ENCODE results near the gene PPP1R9B. TPM values are rescaled to one million over a fixed set of nuclear protein-coding genes. Genes with fewer than 3 reads are reported as not detected.

PPP1R9B gene
- polyA plus RNA-seq, 1 donor, result 30.7 TPM

DNA sequence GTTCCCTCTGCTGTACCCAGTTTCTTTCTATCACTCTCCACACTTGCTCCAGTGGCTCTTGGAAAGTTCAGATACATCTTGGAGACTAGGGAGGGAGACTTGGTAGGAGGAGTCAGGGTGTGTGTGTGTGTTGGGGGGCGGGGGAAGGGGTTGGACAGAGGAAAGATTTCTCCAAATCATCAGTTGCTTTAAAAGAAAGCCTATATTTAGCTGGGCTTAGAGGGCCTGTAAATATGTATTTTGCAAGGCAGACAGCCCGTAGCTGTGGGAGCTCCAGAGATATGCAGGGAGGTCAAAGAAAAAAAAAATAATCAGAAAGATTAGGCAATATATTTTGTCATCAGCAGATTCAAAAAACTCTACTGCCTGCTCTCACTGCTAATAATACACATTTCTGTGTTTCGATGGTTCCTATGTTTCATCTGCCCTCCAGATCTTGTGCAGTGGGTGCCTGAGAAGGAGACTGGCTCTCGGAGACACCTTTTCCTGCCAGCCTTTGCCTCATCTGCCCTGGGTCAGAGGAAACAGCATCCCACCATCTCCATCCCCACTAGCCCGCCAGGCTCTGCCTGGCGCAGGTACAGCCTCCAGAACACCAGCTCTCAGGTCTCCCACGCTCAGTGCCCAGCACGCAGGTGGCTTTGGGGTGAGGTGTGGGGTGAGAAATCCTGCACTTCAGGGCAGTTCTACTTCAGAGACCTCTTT is 4.8 kb upstream of the PPP1R9B start:
- no peaks in the 10 kb centered on the region for H3K36me3 ChIP-seq (ENCODE audit: control insufficient read depth, insufficient read depth, low read length)
- peaks cover 13% of the 10 kb centered on the region for H3K4me1 ChIP-seq (ENCODE audit: control insufficient read depth, insufficient read depth, low read length)
- no peaks in the 10 kb centered on the region for H3K27me3 ChIP-seq (ENCODE audit: control insufficient read depth, insufficient read depth, low read length)
- DNase-seq, result no peak
- H3K4me3 ChIP-seq (ENCODE audit: low read length), result no peak overlapping the region
- H3K9me3 ChIP-seq (ENCODE audit: control insufficient read depth, low read depth, low read length), result no peaks in the 10 kb centered on the region
- 80% methylated on average over 1 of the region's 8 CpGs for WGBS (ENCODE audit: insufficient coverage, low lambda C conversion rate)
- no peak overlapping the region for H3K27ac ChIP-seq (ENCODE audit: low read length)

DNA sequence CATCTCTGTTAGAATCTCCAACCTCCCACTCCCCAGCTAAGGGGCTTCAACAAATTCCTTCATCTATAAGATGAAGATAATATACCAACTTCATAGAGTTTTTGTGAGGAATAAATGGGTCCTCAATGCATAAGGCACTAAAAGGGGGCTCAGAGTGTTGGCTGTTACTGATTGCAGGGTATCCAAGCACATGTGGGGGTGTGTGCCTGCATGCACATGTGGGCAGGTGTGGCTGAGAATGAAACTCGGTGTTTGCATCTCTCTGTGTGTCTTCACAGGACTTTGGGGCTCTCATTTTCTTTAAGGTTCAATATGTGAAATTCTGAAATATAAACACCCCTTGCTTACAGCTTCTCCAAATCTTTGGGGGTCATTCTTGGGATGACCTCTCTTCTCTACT is 4.1 kb upstream of the PPP1R9B start:
- Histone ChIP-seq H3K4me3 (ENCODE audit: low read length) (no peak overlapping the region), H3K4me1 (ENCODE audit: control insufficient read depth, insufficient read depth, low read length) (peaks cover 13% of the 10 kb centered on the region), H3K9me3 (ENCODE audit: control insufficient read depth, low read depth, low read length) (no peaks in the 10 kb centered on the region), H3K36me3 (ENCODE audit: control insufficient read depth, insufficient read depth, low read length) (no peaks in the 10 kb centered on the region), H3K27me3 (ENCODE audit: control insufficient read depth, insufficient read depth, low read length) (no peaks in the 10 kb centered on the region), H3K27ac (ENCODE audit: low read length) (no peak overlapping the region)
- no CpG with 5 or more reads among the region's 1 CpG for WGBS (ENCODE audit: insufficient coverage, low lambda C conversion rate)
- DNase-seq, result no peak

DNA sequence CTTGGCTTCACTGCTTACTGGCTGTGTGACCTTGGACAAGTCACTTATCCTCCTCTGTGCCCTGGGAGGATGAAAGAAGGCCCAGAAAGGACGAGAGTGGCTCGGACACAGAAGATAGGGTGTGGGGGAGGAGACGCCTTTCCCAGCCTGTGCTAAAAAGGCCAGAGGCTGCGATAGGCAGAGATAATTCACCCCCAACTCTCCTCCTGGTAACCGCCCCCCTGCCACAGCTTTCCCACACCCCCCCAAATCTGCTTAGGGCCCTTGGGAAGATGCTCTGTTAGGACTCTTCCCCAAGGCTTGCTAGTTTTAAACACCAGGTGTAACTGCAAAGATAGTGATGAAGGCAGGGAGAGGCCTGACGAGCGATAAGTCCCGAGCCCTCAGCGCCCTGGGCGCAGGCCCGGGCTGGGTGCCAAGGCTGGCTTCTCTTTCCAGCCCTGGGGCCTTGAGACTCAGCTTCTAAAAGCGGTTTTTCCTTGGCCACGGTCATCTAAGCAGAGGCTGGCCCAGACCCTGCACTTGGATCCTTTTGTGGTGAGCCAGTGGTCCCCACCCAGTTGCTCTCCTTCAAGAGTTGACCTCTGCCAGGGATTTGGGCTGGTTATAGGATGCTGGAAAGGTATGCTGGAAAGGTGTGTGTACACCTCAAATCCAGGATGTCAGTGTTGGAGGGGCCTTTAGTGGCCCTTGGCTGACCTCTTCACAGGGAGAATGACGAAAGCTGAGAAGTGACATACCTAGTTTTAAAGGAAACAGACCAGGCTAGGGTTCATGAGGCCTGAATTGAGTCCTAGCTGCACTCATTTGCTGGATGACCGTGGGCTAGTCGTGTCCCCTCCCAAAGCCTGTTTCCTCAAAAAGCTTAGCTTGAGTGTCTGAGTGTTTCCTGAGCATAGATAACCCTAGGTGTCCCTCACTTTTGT is 3.4 kb upstream of the PPP1R9B start:
- Histone ChIP-seq H3K4me3 (ENCODE audit: low read length) (no peak overlapping the region), H3K36me3 (ENCODE audit: control insufficient read depth, insufficient read depth, low read length) (no peaks in the 10 kb centered on the region), H3K27me3 (ENCODE audit: control insufficient read depth, insufficient read depth, low read length) (no peaks in the 10 kb centered on the region), H3K9me3 (ENCODE audit: control insufficient read depth, low read depth, low read length) (no peaks in the 10 kb centered on the region), H3K27ac (ENCODE audit: low read length) (no peak overlapping the region), H3K4me1 (ENCODE audit: control insufficient read depth, insufficient read depth, low read length) (peaks cover 13% of the 10 kb centered on the region)
- no peak for DNase-seq
- no CpG with 5 or more reads among the region's 16 CpGs for WGBS (ENCODE audit: insufficient coverage, low lambda C conversion rate)

DNA sequence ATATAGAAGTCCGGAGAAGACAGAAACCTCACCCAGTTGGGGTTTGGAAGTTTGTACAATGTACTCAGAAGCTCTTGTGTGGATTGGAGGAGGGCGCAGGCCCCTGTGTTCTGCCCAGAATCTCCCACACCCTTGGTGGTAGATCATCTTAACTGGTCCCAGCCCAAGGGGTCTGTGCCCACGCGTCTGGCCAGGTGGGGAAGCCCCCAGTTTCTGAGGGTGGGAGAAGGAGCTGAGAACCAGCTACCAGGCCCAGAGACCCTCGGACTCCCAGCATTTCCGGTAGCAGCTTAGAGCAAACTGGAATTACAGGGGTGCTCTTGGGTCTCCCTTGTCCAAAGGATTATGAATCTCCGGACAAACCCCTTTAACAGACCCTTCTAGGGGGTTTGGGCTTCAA is 2.3 kb upstream of the PPP1R9B start:
- Histone ChIP-seq H3K4me1 (ENCODE audit: control insufficient read depth, insufficient read depth, low read length) (peaks cover 21% of the 10 kb centered on the region), H3K36me3 (ENCODE audit: control insufficient read depth, insufficient read depth, low read length) (no peaks in the 10 kb centered on the region), H3K27me3 (ENCODE audit: control insufficient read depth, insufficient read depth, low read length) (no peaks in the 10 kb centered on the region), H3K4me3 (ENCODE audit: low read length) (no peak overlapping the region), H3K27ac (ENCODE audit: low read length) (no peak overlapping the region), H3K9me3 (ENCODE audit: control insufficient read depth, low read depth, low read length) (no peaks in the 10 kb centered on the region)
- DNase-seq, result no peak
- no CpG with 5 or more reads among the region's 7 CpGs for WGBS (ENCODE audit: insufficient coverage, low lambda C conversion rate)

DNA sequence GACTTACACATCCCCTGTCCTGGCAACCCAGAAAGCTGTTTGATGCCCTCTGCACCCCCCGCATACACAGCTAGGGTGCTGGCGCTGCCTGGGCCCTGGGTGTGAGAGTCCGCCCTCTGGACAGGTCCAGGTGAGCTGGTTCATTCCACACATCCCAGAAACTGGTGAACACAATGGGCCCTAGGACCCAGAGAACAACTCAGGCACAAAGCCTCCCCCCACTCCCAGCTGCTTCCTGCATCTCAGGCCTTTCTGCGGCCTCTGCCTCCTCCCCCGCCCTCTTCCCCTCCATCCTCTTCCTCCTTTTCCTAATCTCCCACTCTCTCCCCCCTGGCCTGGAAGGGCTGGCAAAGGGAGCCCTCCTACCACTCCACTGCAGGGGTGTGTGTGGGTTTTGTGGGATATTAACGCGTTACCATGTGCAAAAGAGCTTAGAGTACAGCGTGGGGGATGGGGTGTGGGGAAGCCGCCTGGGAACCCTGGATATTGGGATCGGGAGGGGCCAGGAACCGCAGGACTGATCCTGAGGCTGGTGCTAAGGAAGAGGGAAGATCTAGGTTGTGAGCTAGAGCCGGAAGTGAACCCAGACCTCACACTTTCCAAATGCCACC is 1.6 kb upstream of the PPP1R9B start:
- DNase-seq, result peak; percentile 88 to 94
- Histone ChIP-seq H3K4me1 (ENCODE audit: control insufficient read depth, insufficient read depth, low read length) (peaks cover 27% of the 10 kb centered on the region), H3K27ac (ENCODE audit: low read length) (peak overlapping the region; percentile 87), H3K4me3 (ENCODE audit: low read length) (peak overlapping the region; percentile 87), H3K27me3 (ENCODE audit: control insufficient read depth, insufficient read depth, low read length) (no peaks in the 10 kb centered on the region), H3K9me3 (ENCODE audit: control insufficient read depth, low read depth, low read length) (no peaks in the 10 kb centered on the region), H3K36me3 (ENCODE audit: control insufficient read depth, insufficient read depth, low read length) (peaks cover 1% of the 10 kb centered on the region)
- WGBS (ENCODE audit: insufficient coverage, low lambda C conversion rate), result 0% methylated on average over 1 of the region's 12 CpGs

DNA sequence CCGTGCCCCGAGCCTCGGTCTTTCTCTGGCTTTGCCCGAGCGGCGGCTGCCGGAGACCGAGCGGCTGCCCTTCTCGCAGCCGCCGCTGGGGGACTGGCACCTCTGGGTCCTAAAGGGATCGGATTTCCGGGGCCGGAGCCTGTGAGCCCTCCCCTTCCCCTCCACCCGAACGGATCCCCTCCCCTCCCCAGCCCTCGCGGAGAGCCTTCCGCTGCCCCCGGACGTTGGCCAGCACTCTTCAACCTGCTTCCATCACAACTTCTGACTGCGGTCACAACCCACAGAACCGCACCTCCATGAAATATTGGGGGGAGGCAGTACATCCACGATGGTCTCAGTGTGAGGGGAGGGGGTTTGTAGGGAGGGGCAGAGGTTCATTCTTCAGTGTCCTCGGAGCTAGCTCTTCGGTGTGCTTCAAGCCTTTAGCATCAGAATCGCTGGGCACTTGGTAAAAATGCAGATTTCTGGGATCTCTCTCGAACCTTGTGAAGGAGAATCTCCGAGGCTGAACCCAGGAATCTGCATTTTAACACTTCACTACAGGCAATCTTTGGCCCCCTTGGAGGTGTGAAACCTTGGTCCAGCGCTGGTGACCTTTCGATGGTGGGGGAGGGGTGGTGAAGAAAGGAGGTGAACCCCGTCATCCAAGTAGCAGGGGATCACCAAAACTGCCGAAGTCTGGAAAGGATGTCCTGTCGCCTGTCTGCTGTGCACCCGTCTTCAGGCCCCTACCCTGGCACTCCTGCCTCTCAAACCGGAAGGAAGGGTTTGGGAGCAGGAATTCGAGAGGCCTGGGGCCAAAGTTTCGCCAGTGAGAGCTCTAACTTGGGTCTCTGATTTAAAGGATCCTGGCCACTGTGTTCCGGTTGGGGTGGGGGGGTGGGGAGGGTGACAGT is 812 bp upstream of the PPP1R9B start:
- Histone ChIP-seq H3K4me3 (ENCODE audit: low read length) (peak overlapping the region; percentile 87), H3K27ac (ENCODE audit: low read length) (peak overlapping the region; percentile 87), H3K9me3 (ENCODE audit: control insufficient read depth, low read depth, low read length) (no peaks in the 10 kb centered on the region), H3K27me3 (ENCODE audit: control insufficient read depth, insufficient read depth, low read length) (no peaks in the 10 kb centered on the region), H3K36me3 (ENCODE audit: control insufficient read depth, insufficient read depth, low read length) (peaks cover 6% of the 10 kb centered on the region), H3K4me1 (ENCODE audit: control insufficient read depth, insufficient read depth, low read length) (peaks cover 35% of the 10 kb centered on the region)
- no CpG with 5 or more reads among the region's 40 CpGs for WGBS (ENCODE audit: insufficient coverage, low lambda C conversion rate)
- peak; percentile 85 to 91 for DNase-seq

DNA sequence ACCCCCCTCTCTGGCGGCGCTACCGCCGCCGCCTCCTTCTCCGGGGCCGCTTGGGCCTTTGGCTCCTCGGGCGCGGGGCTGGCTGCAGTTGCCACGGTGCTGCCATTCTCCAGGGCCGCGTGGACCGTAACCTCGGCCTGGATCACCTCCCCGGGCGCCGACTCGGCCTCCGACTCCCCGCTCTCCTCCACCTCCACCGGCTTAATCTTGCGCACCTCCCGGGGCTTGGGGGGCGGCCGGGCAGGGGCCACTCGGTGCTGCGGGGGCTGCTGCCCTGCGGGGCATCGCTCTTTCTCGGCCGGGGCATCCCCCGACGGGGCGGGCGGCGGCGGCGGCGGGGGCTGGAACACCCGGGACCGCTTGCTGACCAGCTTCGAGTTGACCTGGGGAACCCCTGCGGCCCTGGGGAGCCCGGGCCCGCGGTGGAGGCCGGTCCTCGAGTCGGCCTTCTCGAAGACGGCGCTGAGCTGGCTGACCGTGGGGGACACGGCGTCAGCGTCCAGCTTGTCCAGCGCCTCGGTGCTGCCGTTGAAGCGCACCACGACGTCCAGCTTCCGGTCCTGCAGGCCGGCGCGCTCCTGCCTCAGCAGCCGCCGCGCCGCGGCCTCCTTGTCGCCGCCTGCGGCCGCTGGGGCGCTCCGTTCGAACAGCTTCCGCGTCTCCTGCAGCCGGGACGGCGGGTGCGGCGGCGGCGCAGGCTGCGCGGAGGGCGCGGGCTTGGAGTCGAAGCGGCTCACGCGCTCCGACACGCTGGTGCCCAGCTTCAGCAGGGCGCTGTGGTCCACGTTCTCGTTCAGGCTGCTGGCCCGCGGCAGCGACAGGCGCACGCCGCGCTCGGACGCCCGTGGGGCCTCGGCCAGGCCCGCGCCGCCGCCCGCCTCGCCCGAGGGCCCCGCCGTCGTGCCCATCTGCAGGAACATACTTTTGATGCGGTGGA is 792 bp downstream of the PPP1R9B start:
- Histone ChIP-seq H3K4me3 (ENCODE audit: low read length) (peak overlapping the region; percentile 87), H3K27ac (ENCODE audit: low read length) (no peak overlapping the region), H3K36me3 (ENCODE audit: control insufficient read depth, insufficient read depth, low read length) (peaks cover 18% of the 10 kb centered on the region), H3K4me1 (ENCODE audit: control insufficient read depth, insufficient read depth, low read length) (peaks cover 47% of the 10 kb centered on the region), H3K27me3 (ENCODE audit: control insufficient read depth, insufficient read depth, low read length) (no peaks in the 10 kb centered on the region), H3K9me3 (ENCODE audit: control insufficient read depth, low read depth, low read length) (no peaks in the 10 kb centered on the region)
- peak; percentile 40 to 79 for DNase-seq
- WGBS (ENCODE audit: insufficient coverage, low lambda C conversion rate), result no CpG with 5 or more reads among the region's 123 CpGs

DNA sequence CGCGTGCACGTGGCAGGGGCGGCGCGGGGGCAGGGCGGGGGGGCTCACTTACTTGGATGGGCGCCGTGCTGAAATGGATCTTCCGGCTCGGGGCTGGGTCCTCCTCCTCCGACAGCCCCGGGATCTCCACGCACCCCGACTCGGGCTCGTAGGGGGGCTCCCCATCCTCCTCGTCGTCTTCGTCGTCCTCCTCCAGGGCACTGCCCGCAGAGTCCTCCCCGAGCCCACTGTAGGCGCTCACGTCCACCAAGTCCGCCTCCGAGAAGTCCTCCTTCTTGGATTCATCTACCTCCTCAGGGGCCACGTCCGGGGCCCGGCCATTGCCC is 1.4 kb downstream of the PPP1R9B start:
- no peaks in the 10 kb centered on the region for H3K27me3 ChIP-seq (ENCODE audit: control insufficient read depth, insufficient read depth, low read length)
- WGBS (ENCODE audit: insufficient coverage, low lambda C conversion rate), result no CpG with 5 or more reads among the region's 30 CpGs
- H3K9me3 ChIP-seq (ENCODE audit: control insufficient read depth, low read depth, low read length), result no peaks in the 10 kb centered on the region
- no peak overlapping the region for H3K27ac ChIP-seq (ENCODE audit: low read length)
- DNase-seq, result no peak
- peaks cover 53% of the 10 kb centered on the region for H3K4me1 ChIP-seq (ENCODE audit: control insufficient read depth, insufficient read depth, low read length)
- peak overlapping the region; percentile 87 for H3K4me3 ChIP-seq (ENCODE audit: low read length)
- H3K36me3 ChIP-seq (ENCODE audit: control insufficient read depth, insufficient read depth, low read length), result peaks cover 24% of the 10 kb centered on the region
